Psoas muscle (tissue), 8 donors: Measurements from ENCODE around the gene CDCA7L. TPM values are rescaled to one million over a fixed set of nuclear protein-coding genes. Genes with fewer than 3 reads are reported as not detected.
"Not testable (repeated sequence)": the region's sequence is repeated elsewhere in the genome, so short reads cannot be mapped to it uniquely, and the experiment has no call there.

Experiments
- ATAC-seq, 4 donors: fragments of 200-7000 bp; cut with Tn5 transposase; one replicate each; pipeline ENCODE4 v1.9.1; 2020; ENCODE audit warnings: moderate library complexity in 3 of 4, mild to moderate bottlenecking in 2 of 4
- DNase-seq, 2 donors: peaks; one replicate each; pipeline ENCODE4 v3.0.0-alpha.2; 2020
- H3K27ac ChIP-seq: fragments of 200-600 bp; one replicate; pipeline ENCODE4 v1.8.0; 2022
- H3K27me3 ChIP-seq, 3 donors: fragments of 200-600 bp in 1 of 3; one replicate each; pipeline versions ENCODE4 v1.6.1 to v1.8.0; 2013 to 2022; ENCODE audit warnings: low read length in 2 of 3, mild to moderate bottlenecking in 2 of 3, moderate library complexity in 1 of 3; ENCODE audit not compliant: insufficient read depth in 3 of 3
- H3K36me3 ChIP-seq, 2 donors: fragments of 200-600 bp in 1 of 2; one replicate each; pipeline versions ENCODE4 v1.6.1 to v1.8.0; 2013 to 2022; ENCODE audit warnings: low read depth in 1 of 2, mild to moderate bottlenecking in 1 of 2, moderate library complexity in 1 of 2; ENCODE audit not compliant: insufficient read depth in 1 of 2
- H3K4me1 ChIP-seq: fragments of 200-600 bp; one replicate; pipeline ENCODE4 v1.8.0; 2022
- H3K4me3 ChIP-seq: fragments of 200-600 bp; one replicate; pipeline ENCODE4 v1.8.0; 2022; ENCODE audit warnings: mild to moderate bottlenecking
- H3K9me3 ChIP-seq: fragments of 200-600 bp; one replicate; pipeline ENCODE4 v1.8.0; 2022
- CTCF ChIP-seq: fragments of 200-600 bp; IDR thresholded peaks from one replicate; pipeline ENCODE4 v1.8.0; 2022; ENCODE audit warnings: antibody characterized with exemption
- WGBS, 3 donors: extraction: QIAGEN DNeasy Blood & Tissue Kit; methylation state at CpG; one replicate each; pipeline versions ENCODE4 v1.1.6 to v1.1.7; 2013; 5-methylcytosine and 5-hydroxymethylcytosine counted together
- intact Hi-C, 2 donors: fragments of 100-400 bp; cut with DNase I; formaldehyde crosslinking; loops; one replicate each; pipeline versions ENCODE4 v1.11.0 to v1.14.2; 2022
- polyA plus RNA-seq, 3 donors: library from polyadenylated mRNA; stranded (reverse); fragments of 200-250 nt; gene quantifications; one replicate each; pipeline ENCODE4 v1.2.3, GENCODE V29; 2013
- total RNA-seq, 4 donors: library from RNA; stranded (reverse); fragmentation: NEBNext Ultra II Directional in 2 of 4; extraction: Animal tissue kit (Norgen Biotek cat#: 25700) in 2 of 4; gene quantifications; one replicate each; pipeline versions ENCODE4 v1.2.1 to v1.2.4, GENCODE V29; 2021 to 2023
- donor health status: healthy with polysubstance abuse.
- donor health status: DM: no; HTN: no; CAD: no; lungs with moderate emphysema.
- donor health status: Bipolar disorder and iron deficiency.
- donor health status: healthy.
- donor health status: DM: yes; HTN: yes; CAD: no.
- donor health status: DM: no; HTN: no; CAD: no.
- donor health status: DM: no; HTN: no; CAD: no.
- donor health status: DM: yes; HTN: yes; CAD: no.

Gene CDCA7L
- total and polyA plus RNA-seq, 7 donors = 1.3 to 3.3 (median 2.2) TPM

- Histone ChIP-seq H3K27me3 (no peaks in the 10 kb centered on the region), H3K4me3 (no peak overlapping the region), H3K36me3 (no peaks in the 10 kb centered on the region), H3K27ac (no peak overlapping the region), H3K9me3 (no peaks in the 10 kb centered on the region), H3K4me1 (peaks cover 6% of the 10 kb centered on the region)
- DNase-seq = no peak
- ATAC-seq = no peak
- intact Hi-C loops = no loop called here
- 8 to 23% (median 20%) methylated on average over 4 of the region's 4 CpGs for WGBS, 3 donors
- TF ChIP-seq CTCF = no peak
Observed at GRCh38 chr7:21939136-21939857, 6.4 kb downstream of the CDCA7L start.

GRCh38 chr7:21938463-21938862 is 7.2 kb downstream of the CDCA7L start:
- Histone ChIP-seq H3K27ac (no peak overlapping the region), H3K27me3 (no peaks in the 10 kb centered on the region), H3K4me3 (no peak overlapping the region), H3K9me3 (no peaks in the 10 kb centered on the region), H3K36me3 (no peaks in the 10 kb centered on the region), H3K4me1 (peaks cover 6% of the 10 kb centered on the region)
- no peak for ATAC-seq
- intact Hi-C loops = no loop called here
- no peak for TF ChIP-seq CTCF
- 85 to 91% (median 90%) methylated on average over 2 of the region's 2 CpGs for WGBS, 3 donors
- DNase-seq = no peak

GRCh38 chr7:21934808-21935207 is 10.9 kb downstream of the CDCA7L start:
- Histone ChIP-seq H3K9me3 (no peaks in the 10 kb centered on the region), H3K27me3 (no peaks in the 10 kb centered on the region), H3K4me3 (no peak overlapping the region), H3K36me3 (no peaks in the 10 kb centered on the region), H3K4me1 (peaks cover 5% of the 10 kb centered on the region), H3K27ac (no peak overlapping the region)
- TF ChIP-seq CTCF = no peak
- DNase-seq = no peak
- intact Hi-C loops = no loop called here
- no peak for ATAC-seq

- H3K4me1 ChIP-seq, ATAC-seq: not testable (repeated sequence)
- WGBS, 3 donors = 88 to 92% (median 91%) methylated on average over 3 of the region's 3 CpGs
Observed at GRCh38 chr7:21933293-21933692, 12.4 kb downstream of the CDCA7L start.

GRCh38 chr7:21927693-21928092 is 18.0 kb downstream of the CDCA7L start:
- Histone ChIP-seq H3K9me3 (no peaks in the 10 kb centered on the region), H3K27ac (no peak overlapping the region), H3K4me1 (peaks cover 7% of the 10 kb centered on the region), H3K27me3 (no peaks in the 10 kb centered on the region), H3K4me3 (no peak overlapping the region), H3K36me3 (no peaks in the 10 kb centered on the region)
- no peak for DNase-seq
- no peak for TF ChIP-seq CTCF
- WGBS, 3 donors = 73 to 85% (median 77%) methylated on average over 6 of the region's 6 CpGs
- intact Hi-C loops = no loop called here
- no peak for ATAC-seq

More at GRCh38 chr7:21933293-21933692, 12.4 kb downstream of the CDCA7L start:
- H3K27me3 ChIP-seq, intact Hi-C loops, H3K4me3 ChIP-seq, H3K27ac ChIP-seq, DNase-seq, H3K9me3 ChIP-seq, H3K36me3 ChIP-seq: not testable (repeated sequence)
